Endothelial cell of umbilical vein (primary cell): ENCODE data around the gene RNASE13. TPM values are rescaled to one million over a fixed set of nuclear protein-coding genes. Genes with fewer than 3 reads are reported as not detected.

Experiments used
- BruUV-seq: library from RNA; stranded (reverse); fragments of 400-500 nt; replicated peaks from 2 replicates; lab custom pipeline; 2021; lab: Mats Ljungman, UMichigan
- CTCF ChIA-PET: fragments of 300-600, 350-600 bp; sonication (Branson Sonifier 250); formaldehyde crosslinking; loops from one replicate; lab custom pipeline; 2021; ENCODE audit warnings: antibody characterized with exemption, inconsistent platforms; lab: Charles Lee
- POLR2A ChIA-PET: fragments of 300-600, 350-600 bp; sonication (Branson Sonifier 250); formaldehyde crosslinking; loops from one replicate; lab custom pipeline; 2021; ENCODE audit warnings: antibody characterized with exemption, inconsistent platforms; lab: Charles Lee
- DNase-seq: peaks from one replicate; pipeline ENCODE4 v3.0.0-alpha.2; 2011; ENCODE audit warnings: low read depth, low spot score
- FAIRE-seq: peaks from 2 replicates; lab custom pipeline; 2011; peaks lifted over from hg19 to GRCh38; lab: Jason Lieb, UNC
- H2AFZ ChIP-seq: 2 replicates; pipeline ENCODE4 v1.6.0; 2012; ENCODE audit warnings: low read depth, low read length, control low read depth, inconsistent platforms
- H3K27ac ChIP-seq: 2 replicates; pipeline ENCODE4 v1.5.1; 2011; ENCODE audit warnings: low read depth, mild to moderate bottlenecking, control low read depth, low read length, moderate library complexity; ENCODE audit not compliant: insufficient read depth
- H3K27me3 ChIP-seq, 2 experiments: 2 replicates each; pipeline versions ENCODE4 v1.6.0 to v1.6.1; 2011; ENCODE audit warnings: low read length in 2 of 2, mixed read lengths in 1 of 2; ENCODE audit not compliant: control insufficient read depth in 2 of 2, insufficient read depth in 2 of 2
- H3K36me3 ChIP-seq, 2 experiments: 2 replicates in 1 of 2; 3 replicates in 1 of 2; pipeline ENCODE4 v1.5.1; 2011; ENCODE audit warnings: low read length in 2 of 2, mild to moderate bottlenecking in 1 of 2, moderate library complexity in 1 of 2; ENCODE audit not compliant: control insufficient read depth in 2 of 2, insufficient read depth in 2 of 2; ENCODE audit errors: extremely low read depth in 1 of 2
- H3K4me1 ChIP-seq: 3 replicates; pipeline ENCODE4 v1.5.1; 2011; ENCODE audit warnings: mild to moderate bottlenecking, low read length; ENCODE audit not compliant: control insufficient read depth, insufficient read depth; ENCODE audit errors: extremely low read depth
- H3K4me2 ChIP-seq: 2 replicates; pipeline ENCODE4 v1.6.1; 2011; ENCODE audit warnings: low read length, control low read depth, mixed read lengths; ENCODE audit not compliant: insufficient read depth
- H3K4me3 ChIP-seq, 3 experiments: fragments of 200-600 bp in 1 of 3; sonication (generic), shearing (Covaris generic) in 1 of 3; replicated peaks in 1 of 3; 2 replicates each; pipeline ENCODE4 v1.5.1; 2011 to 2016; ENCODE audit warnings: control low read depth in 3 of 3, low read length in 3 of 3, mild to moderate bottlenecking in 2 of 3, inconsistent platforms in 1 of 3, low read depth in 1 of 3, moderate library complexity in 1 of 3; ENCODE audit not compliant: insufficient read depth in 1 of 3
- H3K79me2 ChIP-seq: 2 replicates; pipeline ENCODE4 v1.6.0; 2012; ENCODE audit warnings: low read length, inconsistent platforms; ENCODE audit not compliant: control insufficient read depth, insufficient read depth
- H3K9ac ChIP-seq: replicated peaks from 2 replicates; pipeline ENCODE3; 2011; ENCODE audit warnings: low read length, control low read depth; ENCODE audit not compliant: insufficient read depth; ENCODE audit errors: extremely low read depth
- H3K9me1 ChIP-seq: replicated peaks from 3 replicates; pipeline ENCODE4 v1.6.0; 2011; ENCODE audit warnings: mild to moderate bottlenecking, low read length; ENCODE audit not compliant: control insufficient read depth, insufficient read depth; ENCODE audit errors: extremely low read depth
- H3K9me3 ChIP-seq: replicated peaks from 2 replicates; pipeline ENCODE4 v1.5.1; 2012; ENCODE audit warnings: low read length, inconsistent platforms; ENCODE audit not compliant: control insufficient read depth, insufficient read depth
- H4K20me1 ChIP-seq: replicated peaks from 2 replicates; pipeline ENCODE3; 2011; ENCODE audit warnings: mild to moderate bottlenecking, low read length; ENCODE audit not compliant: control insufficient read depth, insufficient read depth; ENCODE audit errors: extremely low read depth
- EZH2 ChIP-seq: IDR thresholded peaks from 2 replicates; pipeline ENCODE4 v1.6.1; 2012; ENCODE audit warnings: borderline replicate concordance, low read depth, mild to moderate bottlenecking, moderate library complexity, low read length, inconsistent platforms; ENCODE audit not compliant: severe bottlenecking
- FOS ChIP-seq: IDR thresholded peaks from 2 replicates; pipeline ENCODE4 v1.6.1; 2011; ENCODE audit warnings: mild to moderate bottlenecking, low read length, moderate library complexity, borderline replicate concordance; ENCODE audit not compliant: insufficient read depth
- GATA2 ChIP-seq: IDR thresholded peaks from 2 replicates; pipeline ENCODE4 v1.7.0; 2011; ENCODE audit warnings: low read depth, mild to moderate bottlenecking, moderate library complexity, mixed read lengths, low read length; ENCODE audit not compliant: insufficient read length, insufficient read depth
- JUN ChIP-seq: IDR thresholded peaks from 2 replicates; pipeline ENCODE4 v1.6.1; 2011; ENCODE audit warnings: borderline replicate concordance, low read depth; ENCODE audit not compliant: insufficient read length, insufficient read depth
- MYC ChIP-seq: IDR thresholded peaks from one replicate; pipeline ENCODE4 v1.6.1; 2011; ENCODE audit warnings: mild to moderate bottlenecking, low read depth, low read length
- POLR2A ChIP-seq: IDR thresholded peaks from 2 replicates; pipeline ENCODE4 v1.6.1; 2012; ENCODE audit warnings: low read depth, mild to moderate bottlenecking, control low read depth, low read length
- POLR2AphosphoS5 ChIP-seq: IDR thresholded peaks from 2 replicates; pipeline ENCODE4 v1.6.1; 2012; ENCODE audit warnings: low read depth, mild to moderate bottlenecking, control low read depth, low read length, moderate library complexity; ENCODE audit not compliant: insufficient read depth
- dilution Hi-C: fragments of 300-500 bp; cut with MboI; formaldehyde crosslinking; loops from one replicate; pipeline ENCODE4 v1.15.0; 2019; ENCODE audit warnings: low sequenced_read_pairs; ENCODE audit not compliant: extremely low pct_ligation_motif_present
- intact Hi-C: fragments of 100-400 bp; cut with micrococcal nuclease; formaldehyde crosslinking; loops from one replicate; pipeline ENCODE4 v1.10.0; 2022
- polyA plus RNA-seq, 4 experiments: library from polyadenylated mRNA; depleted of rRNA in 3 of 4; stranded (reverse) in 3 of 4; unstranded in 1 of 4; fragments of >200 nt; gene quantifications; 2 replicates each; pipeline versions ENCODE4 v1.2.1 to v1.2.3, GENCODE V29; 2011 to 2012; ENCODE audit warnings: missing spikeins in 1 of 4
- total RNA-seq: library from RNA; stranded (reverse); gene quantifications from 2 replicates; pipeline ENCODE4 v1.2.3, GENCODE V29; 2021
- TF ChIP-seq, protein P1 (sequence below): IDR thresholded peaks from 2 replicates; pipeline ENCODE4 v1.6.1; 2011; ENCODE audit not compliant: insufficient read depth, insufficient read length
- TF ChIP-seq, protein P2 (sequence below), 2 donors: IDR thresholded peaks; 1 replicate in 1 of 2; 2 replicates in 1 of 2; pipeline ENCODE4 v1.5.1; 2011; ENCODE audit warnings: low read length in 2 of 2, mild to moderate bottlenecking in 2 of 2, moderate library complexity in 2 of 2, control low read depth in 1 of 2, inconsistent platforms in 1 of 2, low read depth in 1 of 2; ENCODE audit not compliant: insufficient read depth in 1 of 2; ENCODE audit errors: extremely low read depth in 1 of 2

The RNASE13 gene
- total and polyA plus RNA-seq, 2 donors (not counting 3 experiments of a cell fraction or from before 2014, with no cell fraction given) = not detected

DNA sequence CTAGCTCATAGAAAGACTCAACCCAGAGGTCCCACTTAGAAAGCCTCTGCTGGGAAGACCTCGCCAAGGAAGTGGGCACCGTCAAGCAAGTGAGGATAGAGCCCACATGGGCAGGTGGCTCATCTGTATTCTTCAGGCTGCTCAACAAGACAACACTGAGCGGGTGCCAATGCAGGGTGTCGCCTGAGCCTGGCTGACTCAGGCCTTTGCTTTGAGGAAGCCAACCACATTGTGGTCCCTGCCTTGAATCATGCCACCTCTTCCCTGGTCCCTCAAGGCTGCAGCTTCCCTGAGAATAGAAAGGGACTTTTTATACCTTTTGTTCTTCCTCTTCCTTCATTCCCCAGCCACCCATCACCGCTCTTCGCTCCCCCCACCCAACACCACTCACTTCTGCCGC, 2.1 kb upstream of the RNASE13 start:
- H4K20me1 ChIP-seq = no peaks in the 10 kb centered on the region
- peaks cover 15 to 21% of the 10 kb centered on the region in 2 experiments for H3K27me3 ChIP-seq
- ChIA-PET POLR2A (no interaction called here), CTCF (interaction anchor here (10.1 kb wide), 1 partner anchor 23 kb away, joined by 86 read pairs; no protein-coding TSS in a partner anchor)
- no peak for FAIRE-seq
- no peak overlapping the region for H3K9ac ChIP-seq
- H3K4me2 ChIP-seq = no peak overlapping the region
- H3K9me3 ChIP-seq = no peaks in the 10 kb centered on the region
- no peaks in the 10 kb centered on the region for H3K79me2 ChIP-seq
- H3K36me3 ChIP-seq = no peaks in the 10 kb centered on the region
- no peak for DNase-seq
- intact Hi-C loops (no loop called here), dilution Hi-C loops (no loop called here)
- no peaks in the 10 kb centered on the region for H3K9me1 ChIP-seq
- H3K4me1 ChIP-seq = peaks cover 4% of the 10 kb centered on the region
- TF ChIP-seq JUN = no peak
- TF ChIP-seq, protein P1, sequence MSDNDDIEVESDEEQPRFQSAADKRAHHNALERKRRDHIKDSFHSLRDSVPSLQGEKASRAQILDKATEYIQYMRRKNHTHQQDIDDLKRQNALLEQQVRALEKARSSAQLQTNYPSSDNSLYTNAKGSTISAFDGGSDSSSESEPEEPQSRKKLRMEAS = no peak
- no TSS peak for BruUV-seq
- no peak overlapping the region for H3K27ac ChIP-seq
- H2AFZ ChIP-seq = no peak overlapping the region
- no peak overlapping the region for H3K4me3 ChIP-seq

DNA sequence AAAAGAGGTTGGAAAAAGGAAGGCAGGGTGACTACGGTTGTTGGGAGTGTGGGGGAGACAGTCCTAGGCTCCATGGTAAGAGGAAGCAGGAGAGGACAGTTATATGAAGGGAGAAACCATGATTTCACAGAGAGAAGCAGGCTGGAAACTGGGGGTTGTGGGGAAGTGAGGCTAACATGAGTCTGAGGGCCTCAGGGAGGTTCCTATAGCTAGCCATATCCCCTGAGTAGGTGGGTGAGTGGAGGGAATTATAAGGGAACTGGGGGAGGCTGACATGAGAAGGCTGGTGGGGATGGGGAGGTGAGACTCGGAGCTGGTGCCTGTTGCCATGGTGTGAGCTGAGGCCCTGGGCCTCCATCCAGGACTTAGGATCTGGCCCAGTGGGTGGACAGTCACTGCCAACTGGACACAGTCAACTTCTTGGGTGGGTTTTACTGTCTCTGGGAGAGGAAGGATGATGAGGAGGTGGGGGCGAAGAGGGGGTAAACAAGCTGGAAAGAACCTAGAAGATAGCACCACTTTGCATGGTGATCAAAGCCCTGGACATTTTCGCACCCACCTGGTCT, 1.4 kb downstream of the RNASE13 start:
- Histone ChIP-seq H4K20me1 (no peaks in the 10 kb centered on the region), H3K36me3 (no peaks in the 10 kb centered on the region), H3K27ac (no peak overlapping the region), H2AFZ (no peak overlapping the region), H3K9ac (no peak overlapping the region), H3K27me3 (peaks cover 20 to 26% of the 10 kb centered on the region in 2 experiments), H3K9me1 (no peaks in the 10 kb centered on the region), H3K4me2 (no peak overlapping the region), H3K9me3 (no peaks in the 10 kb centered on the region), H3K79me2 (no peaks in the 10 kb centered on the region), H3K4me1 (no peaks in the 10 kb centered on the region), H3K4me3 (no peak overlapping the region)
- no TSS peak for BruUV-seq
- FAIRE-seq (no peak), DNase-seq (no peak)
- dilution Hi-C loops (no loop called here), intact Hi-C loops (no loop called here)
- CTCF ChIA-PET = interaction anchor here (1.3 to 10.1 kb wide), 3 partner anchors 11 to 20 kb away, joined by 3 to 86 read pairs (median 4); no protein-coding TSS in a partner anchor
- POLR2A ChIA-PET = no interaction called here
- TF ChIP-seq MYC (no peak), JUN (no peak), EZH2 (no peak), GATA2 (no peak), POLR2A (no peak), POLR2AphosphoS5 (no peak), FOS (no peak)
- TF ChIP-seq, protein P2, sequence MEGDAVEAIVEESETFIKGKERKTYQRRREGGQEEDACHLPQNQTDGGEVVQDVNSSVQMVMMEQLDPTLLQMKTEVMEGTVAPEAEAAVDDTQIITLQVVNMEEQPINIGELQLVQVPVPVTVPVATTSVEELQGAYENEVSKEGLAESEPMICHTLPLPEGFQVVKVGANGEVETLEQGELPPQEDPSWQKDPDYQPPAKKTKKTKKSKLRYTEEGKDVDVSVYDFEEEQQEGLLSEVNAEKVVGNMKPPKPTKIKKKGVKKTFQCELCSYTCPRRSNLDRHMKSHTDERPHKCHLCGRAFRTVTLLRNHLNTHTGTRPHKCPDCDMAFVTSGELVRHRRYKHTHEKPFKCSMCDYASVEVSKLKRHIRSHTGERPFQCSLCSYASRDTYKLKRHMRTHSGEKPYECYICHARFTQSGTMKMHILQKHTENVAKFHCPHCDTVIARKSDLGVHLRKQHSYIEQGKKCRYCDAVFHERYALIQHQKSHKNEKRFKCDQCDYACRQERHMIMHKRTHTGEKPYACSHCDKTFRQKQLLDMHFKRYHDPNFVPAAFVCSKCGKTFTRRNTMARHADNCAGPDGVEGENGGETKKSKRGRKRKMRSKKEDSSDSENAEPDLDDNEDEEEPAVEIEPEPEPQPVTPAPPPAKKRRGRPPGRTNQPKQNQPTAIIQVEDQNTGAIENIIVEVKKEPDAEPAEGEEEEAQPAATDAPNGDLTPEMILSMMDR (IDR thresholded peaks at IDR 0.05; ENCODE audit: extremely low read depth in 1 of 2, insufficient read depth in 1 of 2, low read depth in 1 of 2, low read length in 2 of 2) = no peak
- TF ChIP-seq, protein P1 = no peak
